HG02678 (cell line): ENCODE data around the gene PBRM1.

Source experiments
- ATAC-seq: cut with Tn5 transposase; IDR thresholded peaks from one replicate; pipeline ENCODE4 v1.9.1; 2021; ENCODE audit warnings: mild to moderate bottlenecking, moderate library complexity; ENCODE audit not compliant: unreplicated experiment

The PBRM1 gene

DNA sequence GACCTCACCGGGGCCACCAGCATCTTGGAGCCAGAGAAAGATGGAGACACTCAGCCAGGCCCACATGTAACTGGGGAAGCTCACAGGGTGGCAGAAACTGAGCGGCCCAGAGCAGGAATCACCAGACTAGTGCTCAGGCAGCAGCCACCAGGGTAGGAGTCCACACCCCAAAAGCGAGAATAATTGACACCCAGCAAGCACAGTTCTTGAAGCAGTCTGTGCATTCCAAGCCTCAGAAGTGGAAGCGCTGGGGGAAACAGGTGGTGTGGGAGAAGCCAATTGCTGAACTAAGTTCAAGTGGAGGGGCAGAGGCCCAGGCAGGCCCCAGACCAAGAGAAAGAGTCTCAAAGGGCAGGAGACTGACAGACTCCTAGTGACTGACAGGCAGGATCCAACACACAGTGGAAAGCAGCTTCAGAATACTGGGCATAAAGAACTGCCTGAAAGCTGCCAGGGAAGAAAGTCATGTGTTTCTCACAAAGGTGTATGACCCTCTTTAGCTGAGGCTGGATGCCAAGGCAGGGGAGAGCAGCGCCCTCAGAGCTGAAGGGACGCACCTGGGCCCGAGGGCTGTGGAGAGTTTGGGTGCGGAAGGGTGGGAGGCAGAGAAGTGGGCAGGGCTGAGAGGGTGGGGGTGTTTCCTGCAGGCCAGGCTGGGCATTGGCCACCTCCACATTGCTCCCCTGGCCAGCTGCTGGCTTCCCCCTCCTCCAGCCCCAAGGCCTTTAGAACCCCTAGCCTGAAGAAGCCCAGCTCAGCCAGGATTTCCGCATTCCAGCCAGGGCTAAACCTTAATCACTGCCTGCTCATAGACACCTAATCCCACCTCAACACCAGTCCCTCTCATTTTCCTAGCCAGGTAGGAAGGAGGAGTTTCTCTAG is 159.8 kb downstream of the PBRM1 start:
- no peak for ATAC-seq

DNA sequence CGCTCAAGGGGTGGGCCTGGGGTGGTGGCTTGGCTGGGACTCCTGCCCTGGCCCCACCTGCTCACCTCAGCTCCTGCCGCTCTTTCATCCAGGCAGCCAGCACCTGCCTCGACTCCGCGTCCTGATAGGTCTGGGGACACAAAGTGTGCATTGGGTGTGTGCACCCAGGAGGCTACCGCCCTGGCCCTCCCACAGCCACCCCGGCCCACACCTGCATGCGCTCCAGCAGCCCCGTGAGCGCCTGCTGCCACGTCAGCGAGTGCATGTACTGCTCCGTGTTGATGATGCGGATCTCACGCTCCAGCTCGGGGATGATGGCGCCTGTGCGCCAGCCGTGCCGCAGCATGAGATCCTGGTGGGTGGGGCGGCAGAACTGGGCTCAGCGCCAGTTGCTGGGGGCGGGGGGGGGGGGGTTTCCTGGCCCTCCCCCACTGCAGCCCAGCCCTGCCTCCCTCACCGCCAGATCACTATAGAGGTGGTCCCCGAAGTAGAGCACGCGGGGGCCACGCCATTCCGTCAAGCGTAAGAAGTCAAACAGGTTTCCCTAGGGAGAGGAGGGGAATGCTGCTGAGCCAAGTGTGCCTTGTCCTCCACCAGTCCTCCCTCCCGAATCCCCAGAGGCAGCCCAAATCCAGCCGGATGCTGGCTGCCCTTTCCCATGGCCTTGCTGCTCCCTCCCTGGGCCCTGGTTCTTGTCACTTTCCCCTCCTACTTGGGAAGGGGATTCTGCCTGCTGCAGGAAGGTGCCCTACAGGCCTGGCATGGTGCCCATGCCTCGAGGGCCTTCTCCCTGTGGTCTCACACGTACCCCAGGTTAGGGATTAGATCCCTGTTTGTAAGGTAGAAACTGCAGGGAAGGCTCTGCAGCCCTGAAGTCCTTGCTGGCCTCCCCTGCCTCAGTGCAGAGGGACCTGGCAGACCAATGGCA is 160.7 kb downstream of the PBRM1 start:
- no peak for ATAC-seq

DNA sequence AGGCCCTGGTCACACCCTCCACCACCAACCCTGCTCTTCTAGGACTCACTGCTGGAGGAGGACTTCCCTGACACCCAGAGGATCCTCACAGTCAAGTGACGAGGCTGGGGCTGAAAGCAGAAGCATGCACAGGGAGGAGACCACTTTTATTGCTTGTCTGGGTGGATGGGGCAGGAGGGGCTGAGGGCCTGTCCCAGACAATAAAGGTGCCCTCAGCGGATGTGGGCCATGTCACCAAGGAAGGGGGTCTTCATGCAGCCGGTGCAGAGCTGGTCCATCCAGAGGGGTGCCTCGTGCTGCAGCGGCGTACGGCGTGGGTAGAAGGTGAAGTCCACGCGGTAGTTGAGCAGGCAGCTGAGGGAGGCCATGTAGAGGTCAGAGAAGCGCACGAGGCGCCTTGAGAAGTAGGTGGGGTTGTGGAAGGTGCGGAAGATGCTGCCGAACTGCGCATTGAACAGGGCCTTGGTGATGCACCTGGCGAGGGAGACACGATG is 161.4 kb downstream of the PBRM1 start:
- no peak for ATAC-seq

DNA sequence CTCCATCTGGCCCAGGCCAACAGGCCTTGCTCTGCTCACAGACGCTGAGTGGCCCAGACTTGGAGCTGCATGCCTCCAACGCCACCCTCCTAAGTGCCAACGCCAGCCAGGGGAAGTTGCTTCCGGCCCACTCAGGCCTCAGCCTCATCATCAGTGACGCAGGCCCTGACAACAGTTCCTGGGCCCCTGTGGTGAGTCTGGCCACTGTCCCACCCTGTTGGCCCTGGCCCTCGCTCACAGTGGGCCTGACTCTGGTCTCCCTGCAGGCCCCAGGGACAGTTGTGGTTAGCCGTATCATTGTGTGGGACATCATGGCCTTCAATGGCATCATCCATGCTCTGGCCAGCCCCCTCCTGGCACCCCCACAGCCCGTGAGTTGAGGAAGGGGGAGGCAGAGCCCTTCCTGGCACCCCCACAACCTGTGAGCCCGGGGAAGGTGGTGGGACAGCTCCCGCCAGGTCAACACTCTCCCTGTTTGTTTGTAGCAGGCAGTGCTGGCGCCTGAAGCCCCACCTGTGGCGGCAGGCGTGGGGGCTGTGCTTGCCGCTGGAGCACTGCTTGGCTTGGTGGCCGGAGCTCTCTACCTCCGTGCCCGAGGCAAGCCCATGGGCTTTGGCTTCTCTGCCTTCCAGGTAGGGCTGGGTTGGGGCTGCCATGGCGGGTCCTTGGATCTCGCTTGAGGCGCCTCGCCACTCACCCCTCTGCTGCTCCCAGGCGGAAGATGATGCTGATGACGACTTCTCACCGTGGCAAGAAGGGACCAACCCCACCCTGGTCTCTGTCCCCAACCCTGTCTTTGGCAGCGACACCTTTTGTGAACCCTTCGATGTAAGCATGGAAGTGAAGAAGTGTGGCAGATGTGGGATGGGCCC is 162.1 kb downstream of the PBRM1 start:
- ATAC-seq = no peak

DNA sequence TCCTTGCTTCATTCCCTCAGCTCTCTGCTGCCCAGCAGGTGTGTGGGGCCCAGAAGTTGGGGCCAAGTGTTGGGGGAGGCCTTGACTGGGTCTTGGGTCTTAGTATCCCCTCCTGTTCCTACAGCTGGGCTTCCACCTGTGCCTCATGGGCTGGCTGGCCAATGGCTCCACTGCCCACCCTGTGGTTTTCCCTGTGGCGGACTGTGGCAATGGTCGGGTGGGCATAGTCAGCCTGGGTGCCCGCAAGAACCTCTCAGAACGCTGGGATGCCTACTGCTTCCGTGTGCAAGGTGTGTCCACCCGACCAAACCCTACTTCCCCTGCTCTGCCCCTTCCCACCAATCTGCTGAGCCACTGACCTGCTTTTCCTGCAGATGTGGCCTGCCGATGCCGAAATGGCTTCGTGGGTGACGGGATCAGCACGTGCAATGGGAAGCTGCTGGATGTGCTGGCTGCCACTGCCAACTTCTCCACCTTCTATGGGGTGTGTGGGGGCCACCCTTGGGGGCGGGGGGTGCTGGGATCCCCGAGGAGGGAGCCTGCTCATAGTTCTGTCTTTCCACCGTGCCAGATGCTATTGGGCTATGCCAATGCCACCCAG is 163.0 kb downstream of the PBRM1 start:
- ATAC-seq = no peak

DNA sequence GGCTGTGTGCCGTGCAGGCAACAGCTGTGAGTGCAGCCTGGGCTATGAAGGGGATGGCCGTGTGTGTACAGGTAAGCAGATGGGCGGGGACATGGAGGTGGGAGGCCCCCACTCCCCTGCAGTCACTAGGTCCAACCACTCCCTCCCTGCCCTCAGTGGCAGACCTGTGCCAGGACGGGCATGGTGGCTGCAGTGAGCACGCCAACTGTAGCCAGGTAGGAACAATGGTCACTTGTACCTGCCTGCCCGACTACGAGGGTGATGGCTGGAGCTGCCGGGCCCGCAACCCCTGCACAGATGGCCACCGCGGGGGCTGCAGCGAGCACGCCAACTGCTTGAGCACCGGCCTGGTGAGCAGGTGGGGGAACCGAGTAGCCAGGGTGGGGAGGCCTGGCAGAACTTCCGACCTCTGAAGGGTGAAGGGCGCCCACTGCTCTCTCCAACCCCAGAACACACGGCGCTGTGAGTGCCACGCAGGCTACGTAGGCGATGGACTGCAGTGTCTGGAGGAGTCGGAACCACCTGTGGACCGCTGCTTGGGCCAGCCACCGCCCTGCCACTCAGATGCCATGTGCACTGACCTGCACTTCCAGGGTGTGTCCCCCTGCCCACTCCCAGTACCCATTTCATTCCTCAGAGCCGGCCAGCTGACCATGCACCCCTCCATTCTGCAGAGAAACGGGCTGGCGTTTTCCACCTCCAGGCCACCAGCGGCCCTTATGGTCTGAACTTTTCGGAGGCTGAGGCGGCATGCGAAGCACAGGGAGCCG is 163.6 kb downstream of the PBRM1 start:
- no peak for ATAC-seq

DNA sequence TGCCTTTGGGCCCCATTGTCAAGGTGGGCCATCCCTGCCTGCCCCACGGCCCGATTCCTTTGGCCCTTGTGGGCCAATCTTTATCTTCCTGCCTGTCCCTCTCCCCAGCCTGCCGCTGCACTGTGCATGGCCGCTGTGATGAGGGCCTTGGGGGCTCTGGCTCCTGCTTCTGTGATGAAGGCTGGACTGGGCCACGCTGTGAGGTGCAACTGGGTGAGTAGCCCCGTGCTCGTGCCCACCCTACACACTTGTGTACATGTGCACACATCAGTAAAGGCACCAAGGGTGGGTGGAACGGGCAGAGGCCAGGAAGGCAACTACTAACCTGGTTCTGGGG is 164.3 kb downstream of the PBRM1 start:
- ATAC-seq = no peak

DNA sequence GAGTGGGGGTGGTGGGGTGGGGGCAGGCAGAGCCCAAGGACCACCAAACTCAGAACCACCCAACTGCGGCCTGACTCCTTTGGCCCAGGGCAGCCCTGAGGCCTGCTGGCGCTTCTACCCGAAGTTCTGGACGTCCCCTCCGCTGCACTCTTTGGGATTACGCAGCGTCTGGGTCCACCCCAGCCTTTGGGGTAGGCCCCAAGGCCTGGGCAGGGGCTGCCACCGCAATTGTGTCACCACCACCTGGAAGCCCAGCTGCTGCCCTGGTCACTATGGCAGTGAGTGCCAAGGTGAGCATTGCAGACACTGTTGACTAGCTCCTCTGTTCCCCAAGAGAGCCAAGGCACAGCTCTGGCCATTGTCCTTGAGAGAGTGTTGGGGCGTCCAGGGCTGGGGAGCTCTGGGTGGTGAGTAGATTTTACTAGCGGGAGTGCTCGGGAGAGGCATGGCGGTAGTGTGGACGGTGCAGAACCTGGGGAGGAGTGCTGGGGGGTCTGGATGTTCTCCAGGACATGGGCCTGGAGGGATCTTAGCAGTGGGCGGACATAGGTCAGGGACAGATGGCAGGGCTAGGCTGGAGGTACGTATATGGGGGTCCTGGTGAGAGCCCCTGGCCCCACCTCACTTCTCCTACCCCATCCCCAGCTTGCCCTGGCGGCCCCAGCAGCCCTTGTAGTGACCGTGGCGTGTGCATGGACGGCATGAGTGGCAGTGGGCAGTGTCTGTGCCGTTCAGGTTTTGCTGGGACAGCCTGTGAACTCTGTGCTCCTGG is 164.8 kb downstream of the PBRM1 start:
- no peak for ATAC-seq

DNA sequence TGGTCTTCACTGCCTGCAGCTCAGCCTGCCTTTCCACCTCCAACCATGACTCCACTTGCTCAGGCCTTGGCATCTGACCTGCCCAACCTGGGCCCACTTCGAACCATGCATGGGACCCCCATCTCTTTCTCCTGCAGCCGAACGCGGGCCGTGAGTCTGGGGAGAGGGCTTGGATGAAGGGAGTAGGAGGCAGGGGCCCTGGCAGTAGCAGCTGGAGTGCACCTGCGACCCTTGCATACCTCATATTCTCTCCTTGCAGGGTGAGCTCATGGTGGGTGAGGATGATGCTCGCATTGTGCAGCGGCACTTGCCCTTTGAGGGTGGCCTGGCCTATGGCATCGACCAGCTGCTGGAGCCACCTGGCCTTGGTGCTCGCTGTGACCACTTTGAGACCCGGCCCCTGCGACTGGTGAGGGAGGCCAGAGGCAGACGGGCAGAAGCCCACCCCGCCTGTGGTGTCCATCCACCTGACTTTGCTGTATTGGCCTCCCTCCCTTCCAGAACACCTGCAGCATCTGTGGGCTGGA is 165.5 kb downstream of the PBRM1 start:
- ATAC-seq = no peak

DNA sequence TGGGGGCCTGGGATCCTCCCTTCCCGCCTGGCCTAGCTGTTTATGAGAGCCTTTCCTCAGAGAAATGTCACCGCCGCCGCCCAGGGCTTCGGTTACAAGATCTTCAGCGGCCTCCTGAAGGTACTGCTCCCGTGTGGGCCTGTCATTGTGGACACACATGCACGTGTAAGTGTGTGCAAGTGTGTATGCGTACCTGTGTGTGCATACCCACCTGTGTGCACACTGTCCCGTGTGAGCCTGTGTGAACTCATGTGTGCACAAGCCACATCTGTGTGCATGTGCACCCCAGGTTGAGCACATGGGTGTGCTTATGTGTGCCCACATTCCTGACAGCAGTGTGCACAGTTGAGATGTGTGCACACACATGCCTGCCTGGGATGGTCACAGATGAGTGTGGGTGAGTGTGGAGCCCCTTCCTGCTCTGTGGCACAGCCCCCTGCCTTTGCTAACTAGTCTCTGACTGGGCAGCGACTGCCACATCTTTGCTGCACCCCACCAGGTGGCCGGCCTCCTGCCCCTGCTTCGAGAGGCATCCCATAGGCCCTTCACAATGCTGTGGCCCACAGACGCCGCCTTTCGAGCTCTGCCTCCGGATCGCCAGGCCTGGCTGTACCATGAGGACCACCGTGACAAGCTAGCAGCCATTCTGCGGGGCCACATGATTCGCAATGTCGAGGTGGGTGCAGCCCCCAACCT is 166.1 kb downstream of the PBRM1 start:
- ATAC-seq = no peak

DNA sequence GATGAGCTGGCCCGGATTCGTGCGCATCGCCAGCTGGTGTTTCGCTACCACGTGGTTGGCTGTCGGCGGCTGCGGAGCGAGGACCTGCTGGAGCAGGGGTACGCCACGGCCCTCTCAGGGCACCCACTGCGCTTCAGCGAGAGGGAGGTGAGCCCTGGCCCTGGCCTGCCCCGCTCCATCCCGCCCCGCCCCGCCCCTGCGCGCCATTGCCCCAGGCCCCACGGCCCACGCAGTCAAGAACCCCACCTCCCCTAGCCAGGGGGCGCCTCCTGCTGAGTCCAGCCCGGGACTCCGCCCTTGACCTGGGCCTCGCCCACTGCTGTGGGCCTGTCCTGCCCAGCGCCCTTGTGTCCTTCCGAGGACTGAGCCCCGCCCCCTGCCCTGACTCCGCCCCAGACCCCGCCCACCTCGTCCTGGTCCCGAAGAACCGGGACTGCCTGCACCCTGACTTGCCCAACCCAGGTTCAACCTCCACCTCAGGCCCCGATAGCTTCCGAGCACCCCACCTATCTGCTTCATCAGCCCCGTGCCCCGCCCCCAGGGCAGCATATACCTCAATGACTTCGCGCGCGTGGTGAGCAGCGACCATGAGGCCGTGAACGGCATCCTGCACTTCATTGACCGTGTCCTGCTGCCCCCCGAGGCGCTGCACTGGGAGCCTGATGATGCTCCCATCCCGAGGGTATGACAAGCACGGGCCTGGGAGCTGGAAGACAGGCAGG is 166.8 kb downstream of the PBRM1 start:
- ATAC-seq = no peak

DNA sequence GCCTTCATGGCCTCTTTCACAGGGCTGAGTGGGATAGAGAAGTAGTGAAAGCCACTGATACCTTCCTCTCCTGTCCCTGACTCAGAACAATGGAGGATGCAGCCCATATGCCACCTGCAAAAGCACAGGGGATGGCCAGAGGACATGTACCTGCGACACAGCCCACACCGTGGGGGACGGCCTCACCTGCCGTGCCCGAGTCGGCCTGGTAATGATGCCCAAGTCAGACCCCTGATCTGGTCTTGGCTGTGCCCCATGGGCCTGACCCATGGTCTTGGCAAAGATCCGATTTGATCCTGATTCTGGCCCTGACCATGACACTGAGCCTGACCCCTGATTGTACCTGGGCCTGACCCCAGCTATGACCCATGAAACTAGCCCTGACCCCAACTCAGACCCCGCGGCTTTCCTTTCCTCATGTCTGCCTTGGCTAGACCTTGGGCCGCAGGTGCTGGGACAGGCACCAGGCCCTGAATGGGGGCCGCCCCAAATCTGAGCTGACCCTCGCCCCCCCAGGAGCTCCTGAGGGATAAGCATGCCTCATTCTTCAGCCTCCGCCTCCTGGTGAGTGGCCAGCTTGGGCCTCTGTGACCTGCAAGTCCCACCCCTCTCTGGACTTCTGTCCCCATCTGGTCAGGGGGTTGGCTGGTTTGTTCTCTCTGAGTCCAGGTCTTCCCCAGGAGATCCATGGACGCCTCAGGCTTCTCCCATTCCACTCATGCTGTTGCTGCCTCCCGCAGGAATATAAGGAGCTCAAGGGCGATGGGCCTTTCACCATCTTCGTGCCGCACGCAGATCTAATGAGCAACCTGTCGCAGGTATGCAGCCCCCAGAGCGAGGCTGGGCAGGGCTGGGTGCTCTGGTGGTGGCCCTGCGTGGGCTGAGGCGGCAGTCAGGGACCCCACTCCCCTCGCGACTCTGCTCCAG is 167.7 kb downstream of the PBRM1 start:
- ATAC-seq = no peak

DNA sequence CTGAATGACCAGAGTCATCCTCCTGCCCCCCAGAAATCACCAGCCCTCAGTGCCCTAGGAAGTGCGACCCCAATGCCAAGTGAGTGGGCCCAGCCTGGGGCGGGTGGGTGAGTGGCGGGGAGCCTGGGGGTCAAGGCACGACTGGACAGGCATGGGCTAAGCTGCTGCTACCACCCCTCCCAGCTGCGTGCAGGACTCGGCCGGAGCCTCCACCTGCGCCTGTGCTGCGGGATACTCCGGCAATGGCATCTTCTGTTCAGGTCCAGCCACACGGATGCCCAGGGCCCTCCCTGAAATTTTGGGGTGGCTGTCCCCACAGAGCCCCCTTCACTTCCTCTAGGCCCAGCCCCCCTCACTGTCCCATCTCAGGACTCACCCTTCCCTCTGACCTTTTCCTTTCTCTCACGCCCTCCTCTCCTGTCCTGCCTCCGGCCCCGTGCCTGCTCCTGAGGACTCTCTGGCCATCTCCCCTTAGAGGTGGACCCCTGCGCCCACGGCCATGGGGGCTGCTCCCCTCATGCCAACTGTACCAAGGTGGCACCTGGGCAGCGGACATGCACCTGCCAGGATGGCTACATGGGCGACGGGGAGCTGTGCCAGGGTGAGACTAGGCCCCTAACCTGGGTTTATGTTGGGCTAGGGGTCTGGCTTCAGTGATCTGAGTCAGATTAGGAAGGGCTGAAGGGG is 169.1 kb downstream of the PBRM1 start:
- no peak for ATAC-seq

DNA sequence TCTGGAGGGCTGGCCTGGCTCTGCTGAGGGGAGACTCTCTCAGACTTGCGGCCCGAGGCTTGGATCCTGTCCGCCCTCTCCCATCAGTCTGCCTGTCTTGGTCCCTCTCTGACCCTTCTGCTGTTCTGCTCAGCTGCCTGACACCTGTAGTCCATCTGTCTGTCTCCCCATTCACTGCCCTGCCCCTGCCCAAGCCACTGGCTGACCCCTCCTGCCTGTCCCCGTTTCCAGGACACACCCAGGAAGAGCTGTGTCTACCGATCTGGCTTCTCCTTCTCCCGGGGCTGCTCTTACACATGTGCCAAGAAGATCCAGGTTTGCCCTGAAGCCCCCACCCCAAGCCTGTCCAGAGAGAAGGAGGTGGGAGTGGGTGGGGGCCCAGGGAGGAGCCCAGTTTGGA is 170.5 kb downstream of the PBRM1 start:
- ATAC-seq = no peak

DNA sequence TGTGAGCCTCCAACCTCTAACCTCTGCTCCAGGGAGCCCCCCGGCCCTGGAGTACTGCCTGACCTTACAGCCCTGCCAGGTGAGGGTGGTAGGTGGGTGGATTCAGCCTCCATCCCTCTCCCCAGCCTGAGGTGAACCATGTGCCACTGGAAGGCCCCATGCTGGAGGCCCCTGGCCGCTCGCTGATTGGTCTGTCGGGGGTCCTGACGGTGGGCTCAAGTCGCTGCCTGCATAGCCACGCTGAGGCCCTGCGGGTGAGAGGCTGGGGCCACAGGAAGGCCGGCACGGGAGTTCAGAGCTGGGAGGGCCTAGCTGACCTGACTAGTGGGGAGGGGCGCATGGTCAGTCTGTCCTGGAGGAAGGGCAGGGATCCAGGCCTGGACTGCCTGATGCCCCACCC is 171.1 kb downstream of the PBRM1 start:
- ATAC-seq = no peak

DNA sequence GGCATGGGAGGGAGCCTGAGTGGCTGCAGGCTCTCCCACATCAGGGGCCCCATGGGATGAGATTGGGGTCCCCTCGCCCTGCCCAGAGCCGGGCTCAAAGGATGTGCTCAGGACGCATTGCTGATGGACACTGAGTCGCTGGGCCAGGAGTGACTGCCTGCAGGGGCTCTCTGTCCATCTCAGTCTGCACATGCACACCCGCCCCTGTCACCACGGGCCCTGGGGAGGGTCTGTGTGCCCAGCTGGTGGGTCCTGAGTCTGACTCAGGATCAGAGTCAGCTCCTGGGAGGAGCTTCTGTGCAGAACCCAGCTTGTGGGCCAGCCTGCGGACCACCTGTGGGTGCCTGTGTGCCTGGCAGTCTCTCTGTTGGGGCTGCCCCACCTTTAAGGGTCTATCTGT is 172.4 kb downstream of the PBRM1 start:
- no peak for ATAC-seq
